AG04449 (cell line): ENCODE data around the gene GSDME.
"Not testable (repeated sequence)": the region's sequence is repeated elsewhere in the genome, so short reads cannot be mapped to it uniquely, and the experiment has no call there.

Experiments used
- CTCF ChIA-PET: fragments of 350-600 bp; formaldehyde crosslinking; extraction: SDS; loops from one replicate; lab custom pipeline; 2021; ENCODE audit warnings: antibody characterized with exemption; lab: Yijun Ruan, JAX
- POLR2A ChIA-PET: fragments of 400-600, 350-600 bp; formaldehyde crosslinking; extraction: SDS; loops from one replicate; lab custom pipeline; 2020; ENCODE audit warnings: antibody characterized with exemption, inconsistent platforms; lab: Yijun Ruan, JAX
- DNase-seq: peaks from one replicate; pipeline ENCODE4 v3.0.0-alpha.2; 2010; ENCODE audit warnings: low read depth, low spot score
- H3K4me3 ChIP-seq: 2 replicates; pipeline ENCODE4 v1.5.1; 2011; ENCODE audit warnings: low read depth, mild to moderate bottlenecking, control low read depth, low read length
- CTCF ChIP-seq: IDR thresholded peaks from one replicate; pipeline ENCODE4 v1.5.1; 2011; ENCODE audit warnings: mild to moderate bottlenecking, moderate library complexity, low read length, control low read depth, inconsistent platforms; ENCODE audit not compliant: insufficient read depth; ENCODE audit errors: missing control alignments

Gene GSDME

GRCh38 chr7:24737281-24737680 is 20.0 kb downstream of the GSDME start:
- ChIA-PET CTCF (interaction anchor here (1.0 kb wide), 1 partner anchor 75 kb away, joined by 3 read pairs; no protein-coding TSS in a partner anchor), POLR2A (no interaction called here)
- no peak overlapping the region for H3K4me3 ChIP-seq
- DNase-seq: no peak
- TF ChIP-seq CTCF: no peak

- CTCF ChIA-PET: interaction anchor here (1.7 to 3.2 kb wide), 2 partner anchors 12 to 77 kb away, joined by 4 to 19 read pairs; no protein-coding TSS in a partner anchor
- DNase-seq, H3K4me3 ChIP-seq, POLR2A ChIA-PET: not testable (repeated sequence)
These were observed 21.7 kb downstream of the GSDME start for GRCh38 chr7:24735594-24735993.

- ChIA-PET CTCF (interaction anchor here (1.4 to 3.2 kb wide), 3 partner anchors 11 to 364 kb away, joined by 4 to 19 read pairs (median 6); no protein-coding TSS in a partner anchor), POLR2A (no interaction called here)
- H3K4me3 ChIP-seq: no peak overlapping the region
- no peak for DNase-seq
- no peak for TF ChIP-seq CTCF
These were observed 23.0 kb downstream of the GSDME start for GRCh38 chr7:24734306-24734705.

GRCh38 chr7:24733414-24734060 is 23.7 kb downstream of the GSDME start:
- no peak for DNase-seq
- ChIA-PET POLR2A (interaction anchor here (1.1 kb wide), 1 partner anchor 8 kb away, joined by 4 read pairs; no protein-coding TSS in a partner anchor), CTCF (interaction anchor here (3.2 kb wide), 1 partner anchor 10 kb away, joined by 19 read pairs; no protein-coding TSS in a partner anchor)
- no peak for TF ChIP-seq CTCF
- H3K4me3 ChIP-seq: no peak overlapping the region

GRCh38 chr7:24732646-24733413 is 24.4 kb downstream of the GSDME start:
- no peak for TF ChIP-seq CTCF
- ChIA-PET CTCF (interaction anchor here (3.2 kb wide), 1 partner anchor 9 kb away, joined by 19 read pairs; no protein-coding TSS in a partner anchor), POLR2A (interaction anchor here (1.1 kb wide), 1 partner anchor 9 kb away, joined by 4 read pairs; no protein-coding TSS in a partner anchor)
- no peak for DNase-seq
- no peak overlapping the region for H3K4me3 ChIP-seq

- no peak overlapping the region for H3K4me3 ChIP-seq
- no peak for TF ChIP-seq CTCF
- ChIA-PET POLR2A (no interaction called here), CTCF (interaction anchor here (0.7 to 1.5 kb wide), 3 partner anchors 9 to 20 kb away, joined by 3 to 9 read pairs (median 4); no protein-coding TSS in a partner anchor)
- no peak for DNase-seq
These were observed 26.0 kb downstream of the GSDME start for GRCh38 chr7:24731313-24731712.
